GM21423 (cell line): ENCODE measurements around the gene KRT14.
"Not testable (repeated sequence)": the region's sequence is repeated elsewhere in the genome, so short reads cannot be mapped to it uniquely, and the experiment has no call there.

Experiments
- ATAC-seq: cut with Tn5 transposase; IDR thresholded peaks from one replicate; pipeline ENCODE4 v1.9.1; 2021; ENCODE audit warnings: mild to moderate bottlenecking, moderate library complexity; ENCODE audit not compliant: unreplicated experiment

Gene KRT14

DNA sequence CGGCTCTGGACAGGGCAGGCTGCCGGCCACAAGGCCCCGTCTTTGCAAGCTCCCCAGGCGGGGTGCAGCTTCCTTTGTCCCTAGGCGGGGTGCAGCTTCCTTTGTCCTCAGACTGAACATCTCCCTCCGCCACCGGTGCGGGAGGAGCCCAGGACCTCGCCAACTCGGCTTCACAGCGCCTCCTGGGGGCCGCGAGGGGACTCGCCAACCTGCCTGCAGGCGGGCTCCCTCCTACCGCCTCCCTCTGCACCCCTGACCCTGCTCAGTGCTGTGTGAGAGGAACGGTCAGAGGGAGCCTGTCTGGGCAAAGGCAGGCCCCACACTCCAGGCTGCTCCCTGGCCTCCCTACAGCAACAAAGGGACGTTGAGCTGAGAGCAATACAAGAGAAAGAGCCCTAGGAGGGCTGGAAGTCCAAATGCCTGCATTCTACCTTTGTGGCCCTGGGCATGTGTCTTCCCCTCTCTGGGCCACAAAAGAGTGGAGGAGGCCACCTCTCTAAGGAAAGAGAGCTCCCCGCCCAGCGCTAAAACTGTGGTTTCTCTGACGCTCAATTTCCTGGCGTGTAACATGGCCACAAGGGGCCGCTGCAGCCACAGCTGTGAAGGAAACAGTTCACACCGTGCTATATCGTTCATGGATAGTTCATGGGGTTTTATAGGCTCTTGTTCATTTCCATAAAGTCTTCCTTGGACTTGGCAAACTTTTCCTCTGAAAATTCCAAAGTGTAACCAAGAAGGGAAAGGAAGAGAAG, 37.7 kb downstream of the KRT14 start:
- ATAC-seq = no peak

DNA sequence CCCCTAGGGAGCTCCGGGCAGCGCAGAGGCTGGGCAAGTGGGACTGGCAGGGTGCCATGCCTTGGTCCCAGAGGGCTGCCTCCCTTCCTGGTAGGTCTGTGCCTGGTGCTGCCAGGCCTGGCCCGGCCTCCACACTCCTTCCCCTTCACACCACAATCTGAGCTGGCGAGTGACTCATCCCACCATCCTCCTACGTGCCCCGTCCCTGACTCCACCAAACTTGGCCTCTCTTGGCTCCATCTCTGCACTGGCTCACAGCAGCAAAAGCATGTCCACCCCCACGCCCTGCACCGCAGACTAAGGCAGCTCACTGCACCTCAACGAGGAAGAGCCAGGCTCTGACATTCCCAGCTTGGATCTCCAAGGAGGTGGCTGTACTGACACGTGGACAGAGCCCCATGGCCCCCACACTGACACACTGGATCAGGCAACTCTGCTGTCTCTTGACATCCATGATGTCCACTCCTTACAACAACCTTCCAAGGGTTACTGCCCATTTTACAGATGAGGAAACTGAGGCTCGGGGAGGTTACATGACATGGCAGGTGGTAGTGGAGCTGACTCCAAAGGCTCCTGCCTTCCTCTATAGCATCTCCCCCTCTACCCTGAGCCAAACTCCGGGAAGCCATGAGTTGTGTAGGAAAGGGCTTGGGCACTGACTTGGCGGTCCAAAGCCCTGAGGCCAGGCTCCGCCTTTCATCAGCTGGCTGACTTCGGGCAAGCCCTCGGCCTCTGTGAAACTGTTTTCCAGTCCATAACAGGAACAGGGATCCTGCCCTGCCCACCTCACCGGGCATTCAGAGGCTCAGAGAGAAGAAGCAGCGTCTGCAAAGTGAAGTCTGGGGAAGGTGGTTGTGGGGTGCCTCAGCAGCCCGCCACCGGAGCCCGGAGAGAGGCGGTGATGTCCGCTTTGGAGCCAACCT, 38.5 kb downstream of the KRT14 start:
- ATAC-seq = no peak

DNA sequence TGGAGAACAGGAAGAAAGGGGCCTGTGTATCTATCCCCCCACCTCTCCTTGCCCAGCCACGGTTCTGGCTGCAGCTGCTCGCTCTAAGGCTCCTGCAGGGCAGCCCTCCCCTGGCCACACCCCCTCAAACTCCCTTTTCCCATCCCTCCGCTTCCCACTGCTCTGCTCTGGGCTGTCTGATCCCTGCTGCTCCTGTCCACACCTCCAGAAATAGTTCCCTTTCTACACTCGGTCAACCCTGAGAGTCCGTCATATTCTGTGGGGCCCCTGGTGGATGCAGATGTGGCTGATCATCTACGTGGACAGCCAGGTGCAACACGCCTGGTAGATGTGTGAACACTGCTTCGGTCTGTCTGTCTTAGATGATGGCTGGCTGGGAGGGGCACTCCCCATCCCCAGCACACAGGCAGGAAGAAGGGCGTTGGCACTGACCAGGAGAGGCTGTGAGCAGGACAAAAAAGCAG, 39.3 kb downstream of the KRT14 start:
- no peak for ATAC-seq

DNA sequence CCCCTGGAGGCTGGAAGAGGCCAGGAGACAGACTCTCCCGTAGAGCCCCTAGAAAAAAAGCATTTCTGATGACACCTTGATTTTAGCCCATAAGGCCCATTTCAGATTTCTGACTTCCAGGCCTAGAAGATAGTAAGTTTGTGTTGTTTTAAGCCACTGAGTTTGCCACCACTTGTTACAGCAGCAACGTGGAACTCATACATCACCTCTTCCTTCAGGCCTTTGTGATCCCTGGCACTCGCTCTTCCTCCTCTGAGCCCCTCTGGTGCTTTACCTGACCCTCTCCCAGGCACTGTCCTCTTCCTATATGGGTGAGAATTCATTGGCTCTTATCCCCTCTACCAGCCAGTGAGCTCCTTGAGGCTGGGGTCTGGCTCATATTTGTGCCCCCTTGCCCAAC, 39.9 kb downstream of the KRT14 start:
- ATAC-seq = no peak

DNA sequence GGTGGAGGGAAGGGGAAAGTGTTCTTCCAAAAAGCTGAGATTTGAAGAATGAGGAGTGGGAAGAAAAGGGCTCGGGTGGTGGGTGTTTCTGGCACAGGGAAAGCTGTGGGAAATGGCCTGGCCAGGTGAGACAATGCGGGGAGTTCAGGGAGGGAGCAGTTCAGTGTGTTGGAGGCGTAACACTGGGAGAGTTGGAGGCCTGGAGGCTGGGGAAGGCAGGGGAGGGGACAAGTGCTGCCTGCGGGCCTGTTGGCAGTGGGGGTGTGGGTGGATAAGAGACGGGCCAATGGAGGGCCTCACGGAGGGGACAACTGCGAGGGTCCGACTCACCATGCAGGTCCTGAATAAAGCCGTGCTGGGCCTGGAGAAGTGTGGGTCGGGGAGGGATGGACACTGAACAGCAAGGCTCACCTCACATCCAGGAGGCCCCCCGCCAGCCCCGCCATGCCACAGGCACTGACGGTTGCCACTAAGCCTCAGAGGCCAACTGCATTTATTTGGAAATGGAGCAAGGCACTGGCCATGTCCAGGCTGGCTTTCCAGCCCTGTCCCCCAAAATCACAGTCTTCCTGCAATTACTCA, 40.8 kb downstream of the KRT14 start:
- no peak for ATAC-seq

DNA sequence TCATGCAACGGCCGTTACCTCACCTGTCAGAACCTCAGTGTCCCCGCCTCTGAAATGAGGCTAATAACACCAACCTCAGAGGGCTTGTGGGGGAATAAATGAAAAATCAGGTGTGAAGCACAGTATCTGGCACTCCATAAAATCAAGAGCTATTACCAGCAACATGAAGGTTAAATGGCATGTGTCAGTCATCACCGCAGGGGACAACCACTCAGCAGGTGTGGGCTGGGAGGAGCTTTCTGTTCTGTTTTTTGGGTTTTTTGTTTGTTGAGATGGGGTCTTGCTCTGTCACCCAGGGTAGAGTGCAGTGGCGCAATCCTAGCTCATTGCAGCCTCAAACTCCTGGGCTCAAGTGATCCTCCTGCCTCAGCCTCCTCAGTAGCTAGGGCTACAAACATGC, 41.8 kb downstream of the KRT14 start:
- ATAC-seq = no peak

DNA sequence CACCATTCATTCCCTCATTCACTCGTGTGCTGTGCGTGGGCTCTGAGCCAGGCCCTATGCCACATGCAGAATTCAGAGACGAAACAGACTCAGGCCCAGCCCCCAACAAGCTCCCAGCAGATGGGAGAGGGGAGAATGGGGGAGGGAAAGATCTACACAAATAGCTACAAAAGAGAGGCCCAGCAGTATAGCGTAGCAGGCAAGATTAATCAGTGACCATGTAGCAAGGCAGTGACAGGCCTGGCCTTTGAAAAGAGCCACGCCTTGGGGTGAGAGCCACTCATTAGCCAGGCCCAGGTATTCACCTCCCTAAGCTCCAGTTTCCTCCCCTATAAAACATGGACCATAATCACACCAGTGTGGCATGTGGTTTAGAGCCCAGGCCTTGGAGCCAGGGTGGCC, 42.2 kb downstream of the KRT14 start:
- ATAC-seq = no peak

DNA sequence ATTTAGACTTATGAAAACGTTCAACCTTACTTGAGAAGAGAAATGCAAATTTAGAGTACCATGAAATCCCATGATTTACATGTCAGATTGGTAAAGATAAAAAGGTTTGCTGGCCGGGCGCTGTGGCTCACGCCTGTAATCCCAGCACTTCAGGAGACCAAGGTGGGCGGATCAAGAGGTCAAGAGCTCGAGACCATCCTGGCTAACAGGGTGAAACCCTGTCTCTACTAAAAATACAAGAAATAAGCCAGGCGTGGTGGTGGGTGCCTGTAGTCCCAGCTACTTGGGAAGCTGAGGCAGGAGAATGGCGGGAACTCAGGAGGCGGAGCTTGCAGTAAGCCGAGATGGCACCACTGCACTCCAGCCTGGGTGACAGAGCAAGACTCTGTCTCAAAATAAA, 43.9 kb downstream of the KRT14 start:
- ATAC-seq = not testable (repeated sequence)

DNA sequence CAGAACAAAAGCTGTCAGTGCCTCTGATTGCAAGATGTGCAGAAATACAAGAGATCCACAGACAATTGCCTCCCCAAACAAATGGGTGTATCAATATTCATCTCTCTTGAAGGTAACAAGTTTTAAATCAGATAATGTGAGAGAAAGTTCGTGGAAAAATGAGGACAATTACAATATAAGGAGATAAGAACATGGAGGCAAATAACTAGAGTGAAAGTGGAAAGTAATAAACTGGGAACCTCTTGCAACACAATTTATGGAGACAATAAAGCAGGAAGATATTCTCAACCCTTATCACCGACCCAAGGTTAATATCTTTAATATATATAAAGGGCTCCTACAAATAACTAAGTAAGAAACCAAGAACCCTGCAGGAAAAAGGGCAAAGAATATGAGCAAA, 44.3 kb downstream of the KRT14 start:
- ATAC-seq = no peak

DNA sequence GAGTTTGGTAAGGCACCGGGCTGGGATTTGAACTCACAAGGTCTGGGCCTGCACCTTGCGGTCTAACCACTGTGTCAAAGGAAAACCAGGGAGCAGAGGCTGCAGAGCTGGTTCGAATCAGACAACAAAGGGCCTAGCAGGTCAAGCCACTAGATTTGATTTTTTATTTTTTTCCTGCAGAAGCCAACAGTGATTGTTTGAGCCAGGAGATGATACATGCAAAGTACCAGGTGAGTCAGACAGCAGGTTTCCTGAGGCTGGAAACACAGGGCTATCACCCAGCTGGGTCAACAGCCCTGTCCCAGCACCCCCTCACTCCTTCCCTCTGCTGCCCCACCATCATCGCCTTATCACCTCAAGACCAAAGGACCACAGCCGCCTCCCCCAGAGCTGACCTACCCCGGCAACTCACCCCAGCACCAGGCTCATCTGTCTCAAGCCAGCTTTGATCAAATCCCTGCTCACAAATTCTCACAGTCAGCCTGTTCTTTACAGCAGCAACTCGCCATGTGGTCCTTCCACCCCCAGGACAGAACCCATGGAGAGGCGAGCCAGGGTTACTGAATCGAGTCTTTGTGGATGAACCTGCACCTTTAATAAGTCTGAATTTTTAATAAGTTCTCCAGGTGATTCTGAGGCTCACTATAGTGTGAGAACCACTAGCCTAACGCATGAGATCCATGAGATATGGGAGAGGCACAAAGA, 45.6 kb downstream of the KRT14 start:
- ATAC-seq = no peak

DNA sequence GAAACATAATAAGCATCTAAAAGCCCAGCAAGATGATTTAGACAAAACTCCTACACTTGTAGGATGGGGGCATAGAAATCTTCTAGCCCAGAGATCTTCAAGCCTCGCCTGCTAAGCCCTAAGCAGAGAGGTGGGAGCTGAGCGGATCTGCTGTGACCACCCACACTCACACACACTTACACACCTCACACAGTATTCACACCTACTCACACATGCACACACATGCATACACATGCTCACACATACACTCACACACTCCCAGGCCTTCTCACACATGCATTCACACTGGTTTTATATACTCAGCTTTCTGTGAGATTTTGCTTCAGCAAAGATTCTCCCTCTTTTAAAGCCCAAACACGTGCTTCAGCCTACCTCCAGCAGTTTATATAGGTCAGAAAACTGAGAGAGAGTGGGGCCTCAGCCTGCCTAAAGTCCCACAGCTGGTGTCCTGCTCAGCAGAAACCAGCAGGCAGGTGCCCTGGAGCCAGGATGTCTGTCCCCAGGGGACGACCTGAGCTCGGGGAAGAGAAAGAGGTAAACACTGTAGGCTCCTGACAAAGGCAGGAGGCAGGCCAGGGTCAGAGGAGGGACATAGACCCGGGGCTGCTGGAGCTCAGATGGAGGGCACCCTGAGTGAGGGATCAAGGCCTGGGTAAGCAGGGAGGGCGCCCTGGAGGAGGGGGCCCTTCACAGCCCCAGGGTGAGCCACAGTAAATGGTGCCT, 46.6 kb downstream of the KRT14 start:
- no peak for ATAC-seq

DNA sequence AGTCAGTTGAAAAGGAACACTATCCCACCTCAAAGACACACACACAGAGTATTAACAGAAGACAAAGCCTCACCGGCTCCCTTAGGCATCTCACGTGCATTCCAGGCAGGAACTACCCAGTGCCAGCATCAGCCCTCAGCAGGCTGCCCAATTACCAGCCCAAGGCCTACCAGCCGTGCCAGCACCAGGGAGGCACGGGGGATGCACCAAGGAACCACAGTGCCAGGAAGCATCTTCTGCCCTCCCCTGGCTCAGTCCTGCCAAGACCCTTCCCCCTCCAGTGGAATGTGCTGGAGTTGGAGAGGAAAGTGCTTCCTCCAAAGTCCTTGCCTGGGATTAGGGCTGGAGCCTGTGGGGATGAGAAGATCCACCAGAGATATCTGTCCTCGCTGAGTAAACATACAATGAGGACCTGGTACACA, 47.6 kb downstream of the KRT14 start:
- ATAC-seq = no peak

DNA sequence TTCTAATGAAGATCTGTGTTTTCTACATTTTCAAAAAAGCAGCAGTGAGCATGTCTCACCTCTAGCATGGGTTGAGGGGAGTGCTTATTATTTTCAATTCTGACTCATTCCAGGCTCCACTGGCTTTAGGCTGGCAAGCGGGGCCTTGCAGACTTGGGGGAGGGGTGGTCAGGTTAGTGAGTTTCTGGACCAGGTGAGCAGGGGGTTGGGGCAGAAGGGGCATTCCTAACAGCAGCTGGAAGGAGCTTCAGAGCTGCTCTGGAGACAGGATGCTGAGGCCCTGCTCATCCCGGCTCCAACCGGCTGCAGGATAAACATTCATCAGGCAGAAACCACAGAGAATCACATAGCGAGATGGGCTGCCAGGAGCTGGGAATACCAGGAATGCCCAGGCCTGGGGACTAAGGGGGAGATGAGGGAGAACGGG, 48.1 kb downstream of the KRT14 start:
- ATAC-seq = no peak

DNA sequence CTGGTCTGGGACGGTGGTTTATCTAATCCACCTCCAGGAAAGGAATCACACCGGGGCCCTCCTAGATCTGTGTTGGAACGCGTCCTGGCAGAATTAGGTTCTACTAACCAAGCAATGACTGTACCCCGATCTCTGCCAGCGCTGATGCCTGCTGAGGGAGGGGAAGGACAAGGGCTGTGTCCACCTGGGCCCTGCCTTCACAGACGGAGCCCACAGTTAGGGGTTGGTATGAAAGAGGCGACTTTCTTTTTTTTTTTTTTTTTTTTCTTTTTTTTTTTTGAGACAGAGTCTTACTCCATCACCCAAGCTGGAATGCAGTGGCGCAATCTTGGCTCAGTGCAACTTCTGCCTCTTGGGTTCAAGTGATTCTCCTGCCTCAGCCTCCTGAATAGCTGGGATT, 48.7 kb downstream of the KRT14 start:
- no peak for ATAC-seq

DNA sequence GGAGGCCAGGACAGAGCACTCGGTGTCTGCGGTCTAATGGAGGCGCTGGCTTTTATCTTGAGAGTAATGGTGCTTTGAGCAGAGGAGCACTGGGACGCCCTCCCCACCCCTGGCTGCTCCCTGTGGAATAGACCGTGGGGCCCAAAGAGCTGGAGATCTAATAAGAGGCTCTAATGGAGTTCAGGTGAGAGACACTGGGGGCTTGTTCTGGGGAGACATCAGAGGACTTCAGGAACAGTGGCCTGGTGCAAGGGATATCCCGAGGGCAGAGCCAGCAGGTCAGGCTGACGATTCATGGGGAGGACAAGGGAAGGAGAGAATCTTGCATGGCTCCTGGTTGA, 49.1 kb downstream of the KRT14 start:
- ATAC-seq = no peak

DNA sequence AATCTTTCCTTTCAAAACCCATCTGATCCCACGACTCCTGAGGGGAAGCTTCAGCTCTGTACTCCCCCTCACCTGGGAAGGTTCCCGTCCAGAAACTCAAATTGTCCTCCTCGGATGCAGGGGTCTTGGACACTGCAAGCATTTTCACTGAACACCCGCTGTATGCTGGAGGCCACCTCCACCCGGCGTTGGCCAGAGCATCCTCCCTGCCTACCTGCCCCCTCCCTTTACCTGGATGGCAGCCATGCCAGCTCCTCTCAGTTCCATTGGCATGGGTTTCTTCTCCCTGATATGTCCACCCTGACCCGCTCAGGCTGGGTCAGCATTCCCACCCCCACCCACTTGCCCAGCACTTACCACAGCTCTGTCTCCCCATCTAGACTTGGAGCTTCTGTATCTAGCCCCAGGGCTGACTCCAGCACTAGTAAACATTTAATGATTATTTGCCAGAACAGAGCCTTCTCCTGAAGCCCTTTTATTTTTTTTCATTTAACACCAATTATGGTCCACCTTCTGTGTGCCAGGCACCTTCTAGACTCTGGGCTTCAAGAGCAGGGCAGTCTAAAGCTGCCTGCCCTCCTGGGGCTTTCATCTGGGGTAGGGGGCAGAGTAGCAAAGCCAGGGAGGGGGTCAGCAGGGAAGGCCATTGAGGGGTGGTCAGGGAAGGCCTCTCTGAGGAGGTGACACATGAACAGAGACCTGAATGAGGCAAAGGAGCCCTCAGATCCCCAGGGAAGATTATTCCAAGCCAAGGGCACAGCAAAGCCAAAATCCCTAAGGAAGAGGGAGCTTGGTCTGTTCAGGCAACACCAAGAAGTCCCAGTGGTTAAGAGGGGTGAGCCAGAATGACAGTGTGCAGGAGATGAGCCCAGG, 49.7 kb downstream of the KRT14 start:
- ATAC-seq = no peak

DNA sequence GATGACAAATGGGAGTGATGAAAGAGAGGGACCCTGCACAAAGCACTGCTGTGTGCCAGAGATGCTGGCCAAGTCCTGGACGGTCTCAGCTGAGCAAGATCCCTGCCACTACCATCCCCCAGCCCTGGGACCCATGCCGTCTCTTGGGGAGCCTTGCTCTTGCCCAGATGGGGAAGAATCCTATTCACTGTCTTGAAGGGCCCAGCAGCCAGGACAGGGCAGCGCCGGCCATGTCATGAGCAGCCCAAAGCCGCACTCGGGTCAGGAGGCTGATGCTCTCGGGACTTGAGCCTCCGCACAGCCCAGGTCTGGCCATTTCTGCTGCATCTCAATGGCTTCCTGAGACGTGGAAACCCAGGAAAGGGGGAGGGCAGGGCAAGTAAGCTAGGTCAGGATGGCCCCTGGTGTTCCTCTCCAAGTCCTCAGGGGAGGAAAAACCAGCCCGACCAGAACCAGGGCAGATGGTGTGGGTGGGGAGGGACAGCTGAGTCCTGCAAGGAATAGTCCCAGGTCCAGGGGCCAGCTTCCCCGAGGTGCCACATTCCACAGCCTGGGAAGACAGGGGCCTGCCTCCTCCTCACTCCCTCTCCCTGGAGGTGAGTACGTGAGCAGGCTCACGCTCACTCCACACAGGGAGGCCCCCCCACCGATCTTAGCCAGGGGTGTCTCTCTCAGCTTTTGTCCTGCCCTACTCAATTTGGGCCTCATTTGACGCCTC, 50.8 kb downstream of the KRT14 start:
- no peak for ATAC-seq

DNA sequence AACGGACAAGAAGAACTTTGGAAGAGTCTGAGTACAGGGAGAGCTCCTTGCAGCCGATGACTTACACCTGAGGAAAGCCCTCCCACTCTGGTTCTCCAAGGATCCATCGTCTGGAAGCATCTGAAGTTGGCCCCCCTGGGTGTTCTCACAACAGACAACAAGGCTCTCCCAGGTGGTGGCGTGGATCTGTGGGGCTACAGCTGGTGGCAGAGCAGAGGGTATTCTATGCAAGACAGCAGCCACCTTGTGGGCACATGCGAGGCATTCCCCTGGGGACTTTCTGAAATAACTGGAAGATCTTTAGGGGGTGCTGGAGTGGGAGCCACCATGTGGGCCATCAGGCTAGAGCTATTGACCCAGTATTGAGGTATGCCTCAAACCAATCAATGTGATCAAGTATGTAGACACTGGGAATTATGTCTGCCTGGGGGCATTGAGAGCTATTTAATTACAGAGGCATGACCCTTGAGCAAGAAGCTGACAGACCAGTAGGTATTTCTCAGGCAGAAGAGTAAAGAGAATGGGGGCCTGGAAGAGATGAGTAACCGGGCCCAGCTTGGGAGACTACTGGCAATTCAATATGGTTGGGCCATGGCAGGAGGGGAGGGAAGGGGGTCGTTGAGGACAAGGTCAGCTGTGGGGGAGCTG, 51.7 kb downstream of the KRT14 start:
- no peak for ATAC-seq
